Hepatocyte (in vitro differentiated cells): ENCODE measurements around the gene XPO5.

Experiments used
- EZH2 ChIP-seq: fragments of 200-600 bp; sonication (generic); IDR thresholded peaks from 2 replicates; pipeline ENCODE4 v1.6.1; 2016; ENCODE audit warnings: antibody characterized with exemption, mild to moderate bottlenecking, borderline replicate concordance
- EZH2phosphoT487 ChIP-seq: fragments of 200-600 bp; sonication (generic); IDR thresholded peaks from one replicate; pipeline ENCODE4 v1.6.1; 2018; ENCODE audit warnings: antibody characterized with exemption, mild to moderate bottlenecking, low read depth, moderate library complexity; ENCODE audit not compliant: unreplicated experiment, severe bottlenecking
- TF ChIP-seq, protein P1 (sequence below): fragments of 200-600 bp; sonication (generic); IDR thresholded peaks from 2 replicates; pipeline ENCODE4 v1.5.1; 2016; ENCODE audit warnings: antibody characterized with exemption, mild to moderate bottlenecking; ENCODE audit not compliant: poor library complexity

DNA sequence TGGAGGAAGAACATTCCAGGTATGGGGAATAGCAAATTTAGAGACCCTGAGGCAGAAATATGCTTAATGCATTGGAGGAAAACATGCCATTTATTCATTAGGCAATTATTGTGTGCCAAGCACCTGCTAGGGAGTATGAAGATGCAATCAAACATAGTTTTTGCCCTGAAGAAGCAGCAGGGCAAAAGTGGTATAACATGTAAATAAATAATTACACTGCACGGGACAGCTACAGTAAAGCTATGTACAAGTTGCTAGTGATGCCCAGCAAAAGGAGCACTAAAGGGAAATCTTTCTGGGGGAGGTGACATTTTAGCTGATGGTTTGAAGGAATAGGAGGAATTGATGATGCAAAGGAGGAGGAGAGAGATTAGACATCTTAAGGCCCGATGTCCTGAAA is 99.1 kb downstream of the XPO5 start:
- TF ChIP-seq, protein P1, sequence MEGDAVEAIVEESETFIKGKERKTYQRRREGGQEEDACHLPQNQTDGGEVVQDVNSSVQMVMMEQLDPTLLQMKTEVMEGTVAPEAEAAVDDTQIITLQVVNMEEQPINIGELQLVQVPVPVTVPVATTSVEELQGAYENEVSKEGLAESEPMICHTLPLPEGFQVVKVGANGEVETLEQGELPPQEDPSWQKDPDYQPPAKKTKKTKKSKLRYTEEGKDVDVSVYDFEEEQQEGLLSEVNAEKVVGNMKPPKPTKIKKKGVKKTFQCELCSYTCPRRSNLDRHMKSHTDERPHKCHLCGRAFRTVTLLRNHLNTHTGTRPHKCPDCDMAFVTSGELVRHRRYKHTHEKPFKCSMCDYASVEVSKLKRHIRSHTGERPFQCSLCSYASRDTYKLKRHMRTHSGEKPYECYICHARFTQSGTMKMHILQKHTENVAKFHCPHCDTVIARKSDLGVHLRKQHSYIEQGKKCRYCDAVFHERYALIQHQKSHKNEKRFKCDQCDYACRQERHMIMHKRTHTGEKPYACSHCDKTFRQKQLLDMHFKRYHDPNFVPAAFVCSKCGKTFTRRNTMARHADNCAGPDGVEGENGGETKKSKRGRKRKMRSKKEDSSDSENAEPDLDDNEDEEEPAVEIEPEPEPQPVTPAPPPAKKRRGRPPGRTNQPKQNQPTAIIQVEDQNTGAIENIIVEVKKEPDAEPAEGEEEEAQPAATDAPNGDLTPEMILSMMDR = no peak
- TF ChIP-seq EZH2 (no peak), EZH2phosphoT487 (no peak)
